Suprapubic skin (tissue), 4 donors: ENCODE data around the gene CD2AP. TPM values are rescaled to one million over a fixed set of nuclear protein-coding genes. Genes with fewer than 3 reads are reported as not detected.

Experiments
- DNase-seq, 2 donors: peaks; one replicate each; pipeline ENCODE4 v3.0.0-alpha.2; 2019; ENCODE audit warnings: low spot score in 2 of 2
- H3K27ac ChIP-seq: fragments of 200-600 bp; sonication (generic); one replicate; pipeline ENCODE4 v1.5.1; 2019
- H3K27me3 ChIP-seq: fragments of 200-600 bp; sonication (generic); one replicate; pipeline ENCODE4 v1.5.1; 2019
- H3K36me3 ChIP-seq: fragments of 200-600 bp; sonication (generic); one replicate; pipeline ENCODE4 v1.5.1; 2019
- H3K4me1 ChIP-seq: fragments of 200-600 bp; sonication (generic); one replicate; pipeline ENCODE4 v1.5.1; 2019
- H3K4me3 ChIP-seq: fragments of 200-600 bp; sonication (generic); one replicate; pipeline ENCODE4 v1.5.1; 2019; ENCODE audit warnings: mild to moderate bottlenecking
- H3K9me3 ChIP-seq: fragments of 200-600 bp; sonication (generic); one replicate; pipeline ENCODE4 v1.5.1; 2019
- EP300 ChIP-seq: sonication (generic); formaldehyde crosslinking; IDR thresholded peaks from one replicate; pipeline ENCODE4 v1.6.1; 2017; ENCODE audit warnings: antibody characterized with exemption
- POLR2A ChIP-seq, 2 donors: fragments of 450-650 bp; IDR thresholded peaks; one replicate each; pipeline ENCODE4 v1.6.1; 2017; ENCODE audit warnings: antibody characterized with exemption in 2 of 2, mild to moderate bottlenecking in 2 of 2, moderate library complexity in 2 of 2
- POLR2AphosphoS5 ChIP-seq, 3 donors: sonication (generic); formaldehyde crosslinking; IDR thresholded peaks; one replicate each; pipeline ENCODE4 v1.6.1; 2017; ENCODE audit warnings: antibody characterized with exemption in 3 of 3
- WGBS: methylation state at CpG from one replicate; pipeline ENCODE4 v1.1.5; 2018; 5-methylcytosine and 5-hydroxymethylcytosine counted together
- total RNA-seq, 4 donors: library from RNA; depleted of rRNA; stranded (reverse); fragments of >200 nt; gene quantifications; one replicate each; pipeline ENCODE4 v1.1.0, GENCODE V29; 2016
- TF ChIP-seq, protein P1 (sequence below), 2 donors: fragments of 200-600 bp in 1 of 2; fragments of 450-650 bp in 1 of 2; sonication (generic) in 1 of 2; IDR thresholded peaks; one replicate each; pipeline ENCODE4 v1.5.1; 2016 to 2019; ENCODE audit warnings: antibody characterized with exemption in 2 of 2, mild to moderate bottlenecking in 1 of 2, moderate library complexity in 1 of 2

Gene CD2AP
- total RNA-seq, 4 donors from 2014 or later, result 20.4 to 41.8 (median 28.3) TPM

DNA sequence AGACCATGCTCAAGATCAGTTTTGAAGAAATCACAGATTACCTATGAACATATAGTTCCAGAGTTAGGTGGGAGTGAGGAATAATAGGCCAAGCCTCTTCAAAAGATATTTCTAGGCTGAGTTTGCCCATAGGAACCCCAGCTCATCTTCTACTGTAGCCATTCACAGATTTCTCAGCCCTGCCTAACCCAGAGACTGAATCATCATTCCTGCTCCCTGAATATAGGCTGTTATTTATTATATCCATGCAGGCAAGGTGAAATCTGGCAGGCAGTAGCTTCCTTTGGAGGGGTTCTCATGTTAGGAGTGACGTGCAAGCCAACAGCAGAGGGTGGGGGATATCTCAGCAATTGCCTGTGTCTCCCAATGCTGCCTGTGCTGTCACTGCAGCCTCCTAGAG lies 195.2 kb downstream of the CD2AP start:
- no peak for DNase-seq
- no peaks in the 10 kb centered on the region for H3K36me3 ChIP-seq
- no peak overlapping the region for H3K27ac ChIP-seq
- peaks cover 13% of the 10 kb centered on the region for H3K4me1 ChIP-seq
- H3K4me3 ChIP-seq, result no peak overlapping the region
- 59% methylated on average over 1 of the region's 1 CpG for WGBS
- no peaks in the 10 kb centered on the region for H3K9me3 ChIP-seq
- H3K27me3 ChIP-seq, result no peaks in the 10 kb centered on the region
- TF ChIP-seq, protein P1, sequence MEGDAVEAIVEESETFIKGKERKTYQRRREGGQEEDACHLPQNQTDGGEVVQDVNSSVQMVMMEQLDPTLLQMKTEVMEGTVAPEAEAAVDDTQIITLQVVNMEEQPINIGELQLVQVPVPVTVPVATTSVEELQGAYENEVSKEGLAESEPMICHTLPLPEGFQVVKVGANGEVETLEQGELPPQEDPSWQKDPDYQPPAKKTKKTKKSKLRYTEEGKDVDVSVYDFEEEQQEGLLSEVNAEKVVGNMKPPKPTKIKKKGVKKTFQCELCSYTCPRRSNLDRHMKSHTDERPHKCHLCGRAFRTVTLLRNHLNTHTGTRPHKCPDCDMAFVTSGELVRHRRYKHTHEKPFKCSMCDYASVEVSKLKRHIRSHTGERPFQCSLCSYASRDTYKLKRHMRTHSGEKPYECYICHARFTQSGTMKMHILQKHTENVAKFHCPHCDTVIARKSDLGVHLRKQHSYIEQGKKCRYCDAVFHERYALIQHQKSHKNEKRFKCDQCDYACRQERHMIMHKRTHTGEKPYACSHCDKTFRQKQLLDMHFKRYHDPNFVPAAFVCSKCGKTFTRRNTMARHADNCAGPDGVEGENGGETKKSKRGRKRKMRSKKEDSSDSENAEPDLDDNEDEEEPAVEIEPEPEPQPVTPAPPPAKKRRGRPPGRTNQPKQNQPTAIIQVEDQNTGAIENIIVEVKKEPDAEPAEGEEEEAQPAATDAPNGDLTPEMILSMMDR (IDR thresholded peaks at IDR 0.05), result no peak
- TF ChIP-seq POLR2A (IDR thresholded peaks at IDR 0.05), result no peak
- TF ChIP-seq EP300, result no peak
- no peak for TF ChIP-seq POLR2AphosphoS5 (IDR thresholded peaks at IDR 0.05)

DNA sequence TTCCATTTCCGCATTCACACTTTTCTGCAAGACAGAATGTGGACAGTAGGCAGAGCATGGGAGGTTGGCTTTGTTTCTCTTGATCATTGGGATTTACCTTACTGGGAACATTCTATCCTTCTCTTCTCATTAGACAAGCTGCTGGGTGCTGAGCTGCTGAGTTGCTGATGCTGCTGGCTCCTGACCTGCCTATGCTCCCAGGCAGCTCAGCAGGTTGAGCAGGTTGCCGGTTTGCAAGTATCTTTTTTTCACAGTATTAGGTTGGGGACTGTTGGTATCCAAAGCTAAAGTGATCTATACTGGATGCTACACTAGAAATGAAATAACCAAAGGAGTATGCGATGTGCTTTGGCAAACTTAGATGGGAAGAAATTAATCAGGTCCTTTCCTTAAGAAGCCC lies 197.1 kb downstream of the CD2AP start:
- Histone ChIP-seq H3K4me3 (no peak overlapping the region), H3K36me3 (no peaks in the 10 kb centered on the region), H3K4me1 (peaks cover 10% of the 10 kb centered on the region), H3K27ac (no peak overlapping the region), H3K27me3 (no peaks in the 10 kb centered on the region), H3K9me3 (no peaks in the 10 kb centered on the region)
- DNase-seq, result no peak
- WGBS, result 75% methylated on average over 3 of the region's 3 CpGs
- TF ChIP-seq, protein P1 (IDR thresholded peaks at IDR 0.05), result no peak
- TF ChIP-seq POLR2AphosphoS5 (IDR thresholded peaks at IDR 0.05) (no peak), POLR2A (IDR thresholded peaks at IDR 0.05) (no peak), EP300 (no peak)

Other genes with a start within 250 kb of the CD2AP start
- 1 to 10 TPM; 3.3 to 7.4 (median 3.9) TPM for gene TNFRSF21, start 167.9 kb upstream of the CD2AP start, total RNA-seq
- 10 to 100 TPM; 38.9 to 74.3 (median 45.3) TPM for gene ADGRF4, start 220.8 kb downstream of the CD2AP start, total RNA-seq